ENCODE data around the gene MCL1. TPM values are rescaled to one million over a fixed set of nuclear protein-coding genes. Genes with fewer than 3 reads are reported as not detected.
A peak's percentile ranks its signal among the peaks of the same experiment; 100 is the strongest.

MCL1 gene
- polyA plus RNA-seq, 2 of the 4 experiments (the other 2 are of a cell fraction): 80.0 to 202 TPM

DNA sequence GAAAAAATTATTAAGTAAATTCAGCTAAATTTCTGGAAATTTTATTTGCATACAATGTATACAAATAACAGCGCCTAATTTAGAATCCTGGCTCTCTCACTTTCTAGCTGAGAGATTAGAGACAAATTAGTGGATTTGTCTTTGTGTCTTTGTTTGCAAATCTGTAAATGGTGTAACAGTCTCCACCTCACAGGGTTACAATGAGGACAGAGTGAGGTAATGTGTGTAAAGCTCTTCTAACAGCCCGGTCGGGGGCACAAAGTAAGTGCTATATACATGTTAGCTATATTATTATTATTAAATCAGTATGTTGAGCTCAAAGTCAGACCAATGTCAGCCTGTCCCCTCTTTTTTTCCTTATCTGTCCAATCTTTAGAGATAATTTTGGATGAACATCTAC is 35.2 kb downstream of the MCL1 start:
- ChIA-PET CTCF (interaction anchor here (0.5 to 6.3 kb wide), 3 partner anchors 11 to 489 kb away, joined by 4 to 35 read pairs (median 27); no protein-coding TSS in a partner anchor), POLR2A (no interaction called here)
- no peak for TF ChIP-seq CHD2 (IDR thresholded peaks at IDR 0.05; ENCODE audit: low read length, partially characterized antibody)
- Histone ChIP-seq H3K4me1 (no peaks in the 10 kb centered on the region), H3K4me3 (no peak overlapping the region), H3K9me3 (no peaks in the 10 kb centered on the region), H3K27ac (no peak overlapping the region), H3K4me2 (no peak overlapping the region)
- FAIRE-seq (no peak), ATAC-seq (no peak), DNase-seq (ENCODE audit: low read depth in 1 of 2, low spot score in 1 of 2) (no peak)
- WGBS (ENCODE audit: missing lambda C conversion rate): 64% methylated on average over 3 of the region's 3 CpGs

DNA sequence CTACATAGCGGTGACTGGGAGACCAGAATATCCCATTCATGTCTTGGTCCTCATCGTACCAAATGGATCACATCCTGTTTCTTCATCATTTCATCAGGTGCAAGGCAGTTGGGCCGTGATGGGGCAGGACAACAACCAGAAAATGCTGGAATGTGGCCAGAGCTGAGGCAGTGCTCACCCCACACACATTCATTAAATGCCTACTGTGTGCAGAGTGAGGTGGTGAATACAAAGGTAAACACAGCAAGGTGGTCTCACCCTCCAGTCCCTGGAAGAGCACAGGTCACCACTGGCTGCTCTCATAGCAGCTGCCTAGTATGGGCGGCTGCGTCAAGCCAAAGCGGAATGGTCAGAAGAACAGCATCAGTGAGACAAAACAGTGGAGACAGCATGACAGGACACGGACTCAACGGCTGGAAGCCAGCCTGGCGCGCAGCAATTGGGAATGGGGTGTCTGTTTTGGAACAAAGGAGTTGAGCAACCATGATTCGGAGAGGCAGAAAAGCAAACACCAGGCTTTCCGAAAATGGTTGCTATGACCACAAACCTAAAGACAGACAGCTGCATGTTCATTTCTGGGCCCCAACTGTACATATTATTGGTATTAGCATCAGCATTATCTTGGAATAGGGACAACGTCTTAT is 35.8 kb downstream of the MCL1 start:
- Histone ChIP-seq H3K9me3 (no peaks in the 10 kb centered on the region), H3K27ac (no peak overlapping the region), H3K4me3 (no peak overlapping the region), H3K4me2 (no peak overlapping the region), H3K4me1 (no peaks in the 10 kb centered on the region; the same call in 2 of the 3 replicates)
- FAIRE-seq: no peak
- ChIA-PET CTCF (interaction anchor here (0.5 to 6.3 kb wide), 4 partner anchors 10 to 489 kb away, joined by 3 to 35 read pairs (median 16); no protein-coding TSS in a partner anchor), POLR2A (no interaction called here)
- TF ChIP-seq, protein P1, sequence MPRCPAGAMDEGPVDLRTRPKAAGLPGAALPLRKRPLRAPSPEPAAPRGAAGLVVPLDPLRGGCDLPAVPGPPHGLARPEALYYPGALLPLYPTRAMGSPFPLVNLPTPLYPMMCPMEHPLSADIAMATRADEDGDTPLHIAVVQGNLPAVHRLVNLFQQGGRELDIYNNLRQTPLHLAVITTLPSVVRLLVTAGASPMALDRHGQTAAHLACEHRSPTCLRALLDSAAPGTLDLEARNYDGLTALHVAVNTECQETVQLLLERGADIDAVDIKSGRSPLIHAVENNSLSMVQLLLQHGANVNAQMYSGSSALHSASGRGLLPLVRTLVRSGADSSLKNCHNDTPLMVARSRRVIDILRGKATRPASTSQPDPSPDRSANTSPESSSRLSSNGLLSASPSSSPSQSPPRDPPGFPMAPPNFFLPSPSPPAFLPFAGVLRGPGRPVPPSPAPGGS (IDR thresholded peaks at IDR 0.05): no peak
- TF ChIP-seq KDM1A (IDR thresholded peaks at IDR 0.05; ENCODE audit: low read depth): no peak
- TF ChIP-seq RAD21 (conservative IDR thresholded peaks at IDR 0.05 in 1 of 2, IDR thresholded peaks at IDR 0.05 in 1 of 2): no peak
- TF ChIP-seq GATA3 (IDR thresholded peaks at IDR 0.05; ENCODE audit: borderline replicate concordance): no peak
- no peak for TF ChIP-seq ZSCAN20 (CRISPR knock-in tag; IDR thresholded peaks at IDR 0.05)
- TF ChIP-seq MYC (IDR thresholded peaks at IDR 0.05; ENCODE audit: borderline replicate concordance, low read length): no peak
- no peak for TF ChIP-seq JUNB (IDR thresholded peaks at IDR 0.05)
- TF ChIP-seq EHMT2 (IDR thresholded peaks at IDR 0.05; ENCODE audit: low read depth): no peak
- TF ChIP-seq EHF (CRISPR knock-in tag; IDR thresholded peaks at IDR 0.05): no peak
- no peak for TF ChIP-seq RCOR1 (IDR thresholded peaks at IDR 0.05; ENCODE audit: low read depth, low read length)
- TF ChIP-seq, protein P2, sequence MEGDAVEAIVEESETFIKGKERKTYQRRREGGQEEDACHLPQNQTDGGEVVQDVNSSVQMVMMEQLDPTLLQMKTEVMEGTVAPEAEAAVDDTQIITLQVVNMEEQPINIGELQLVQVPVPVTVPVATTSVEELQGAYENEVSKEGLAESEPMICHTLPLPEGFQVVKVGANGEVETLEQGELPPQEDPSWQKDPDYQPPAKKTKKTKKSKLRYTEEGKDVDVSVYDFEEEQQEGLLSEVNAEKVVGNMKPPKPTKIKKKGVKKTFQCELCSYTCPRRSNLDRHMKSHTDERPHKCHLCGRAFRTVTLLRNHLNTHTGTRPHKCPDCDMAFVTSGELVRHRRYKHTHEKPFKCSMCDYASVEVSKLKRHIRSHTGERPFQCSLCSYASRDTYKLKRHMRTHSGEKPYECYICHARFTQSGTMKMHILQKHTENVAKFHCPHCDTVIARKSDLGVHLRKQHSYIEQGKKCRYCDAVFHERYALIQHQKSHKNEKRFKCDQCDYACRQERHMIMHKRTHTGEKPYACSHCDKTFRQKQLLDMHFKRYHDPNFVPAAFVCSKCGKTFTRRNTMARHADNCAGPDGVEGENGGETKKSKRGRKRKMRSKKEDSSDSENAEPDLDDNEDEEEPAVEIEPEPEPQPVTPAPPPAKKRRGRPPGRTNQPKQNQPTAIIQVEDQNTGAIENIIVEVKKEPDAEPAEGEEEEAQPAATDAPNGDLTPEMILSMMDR (IDR thresholded peaks at IDR 0.05): no peak
- TF ChIP-seq, protein P3, sequence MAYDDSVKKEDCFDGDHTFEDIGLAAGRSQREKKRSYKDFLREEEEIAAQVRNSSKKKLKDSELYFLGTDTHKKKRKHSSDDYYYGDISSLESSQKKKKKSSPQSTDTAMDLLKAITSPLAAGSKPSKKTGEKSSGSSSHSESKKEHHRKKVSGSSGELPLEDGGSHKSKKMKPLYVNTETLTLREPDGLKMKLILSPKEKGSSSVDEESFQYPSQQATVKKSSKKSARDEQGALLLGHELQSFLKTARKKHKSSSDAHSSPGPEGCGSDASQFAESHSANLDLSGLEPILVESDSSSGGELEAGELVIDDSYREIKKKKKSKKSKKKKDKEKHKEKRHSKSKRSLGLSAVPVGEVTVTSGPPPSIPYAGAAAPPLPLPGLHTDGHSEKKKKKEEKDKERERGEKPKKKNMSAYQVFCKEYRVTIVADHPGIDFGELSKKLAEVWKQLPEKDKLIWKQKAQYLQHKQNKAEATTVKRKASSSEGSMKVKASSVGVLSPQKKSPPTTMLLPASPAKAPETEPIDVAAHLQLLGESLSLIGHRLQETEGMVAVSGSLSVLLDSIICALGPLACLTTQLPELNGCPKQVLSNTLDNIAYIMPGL (CRISPR knock-in tag; IDR thresholded peaks at IDR 0.05; ENCODE audit: borderline replicate concordance): no peak
- no peak for TF ChIP-seq TP53 (CRISPR knock-in tag; IDR thresholded peaks at IDR 0.05)
- no peak for DNase-seq (ENCODE audit: low read depth in 1 of 2, low spot score in 1 of 2)
- 85% methylated on average over 13 of the region's 13 CpGs for WGBS (ENCODE audit: missing lambda C conversion rate)
- 0 out of 6 replicates have a peak, but pooled peaks of 1 of the 2 experiments have one; percentile 22 for ATAC-seq

DNA sequence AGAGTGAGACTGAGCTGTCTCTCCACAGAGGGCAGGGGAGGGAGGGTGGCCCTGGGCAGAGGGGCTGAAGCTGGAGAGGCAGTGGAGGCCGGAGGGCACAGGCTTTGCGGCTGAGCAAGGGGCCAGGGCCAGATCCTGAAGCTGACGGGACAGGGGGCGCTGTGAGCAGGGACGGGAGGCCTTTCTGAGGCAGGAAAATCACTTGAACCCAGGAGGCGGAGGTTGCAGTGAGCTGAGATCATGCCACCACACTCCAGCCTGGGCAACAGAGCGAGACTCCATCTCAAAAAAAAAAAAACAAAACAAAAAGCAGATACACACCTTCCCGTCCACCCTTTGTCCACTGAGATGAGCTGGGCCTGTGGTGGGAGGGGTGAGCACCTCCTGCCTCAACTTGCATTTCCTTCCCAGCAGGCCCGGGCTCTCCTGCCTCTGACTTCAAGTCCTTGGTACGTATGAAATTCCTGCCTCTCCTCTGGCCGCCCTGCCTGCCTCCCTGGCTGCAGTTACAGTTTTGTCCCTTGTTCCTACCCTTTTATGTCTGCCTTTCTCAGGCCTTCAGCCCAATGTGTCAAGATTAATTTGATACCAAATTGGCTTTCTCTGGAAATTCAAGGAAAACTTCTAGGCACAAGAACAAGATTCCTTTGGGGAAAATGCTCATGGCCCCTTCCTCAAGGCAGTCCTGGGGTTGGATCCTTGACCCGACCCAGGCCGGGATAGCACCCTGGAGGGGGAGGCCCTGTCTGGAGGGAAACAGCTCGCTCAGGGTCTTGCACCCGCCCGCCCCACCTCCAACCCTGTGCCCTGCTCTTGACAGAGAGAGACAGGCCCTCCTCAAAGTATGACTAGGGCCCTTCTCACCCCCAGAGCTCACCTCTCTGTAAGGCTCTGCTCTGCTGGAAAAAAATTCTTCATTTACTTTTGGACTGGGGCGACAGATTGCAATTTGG is 41.4 kb downstream of the MCL1 start:
- FAIRE-seq: no peak
- WGBS (ENCODE audit: missing lambda C conversion rate): 74% methylated on average over 15 of the region's 17 CpGs
- no peak for TF ChIP-seq FOSL2 (IDR thresholded peaks at IDR 0.05)
- no peak for TF ChIP-seq FOSL2 (CRISPR knock-in tag; IDR thresholded peaks at IDR 0.05)
- TF ChIP-seq POLR2A (IDR thresholded peaks at IDR 0.05; ENCODE audit: low read length): no peak
- TF ChIP-seq, protein P4, sequence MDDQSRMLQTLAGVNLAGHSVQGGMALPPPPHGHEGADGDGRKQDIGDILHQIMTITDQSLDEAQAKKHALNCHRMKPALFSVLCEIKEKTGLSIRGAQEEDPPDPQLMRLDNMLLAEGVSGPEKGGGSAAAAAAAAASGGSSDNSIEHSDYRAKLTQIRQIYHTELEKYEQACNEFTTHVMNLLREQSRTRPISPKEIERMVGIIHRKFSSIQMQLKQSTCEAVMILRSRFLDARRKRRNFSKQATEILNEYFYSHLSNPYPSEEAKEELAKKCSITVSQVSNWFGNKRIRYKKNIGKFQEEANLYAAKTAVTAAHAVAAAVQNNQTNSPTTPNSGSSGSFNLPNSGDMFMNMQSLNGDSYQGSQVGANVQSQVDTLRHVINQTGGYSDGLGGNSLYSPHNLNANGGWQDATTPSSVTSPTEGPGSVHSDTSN (IDR thresholded peaks at IDR 0.05): no peak
- TF ChIP-seq ESRRA (IDR thresholded peaks at IDR 0.05; ENCODE audit: borderline replicate concordance, low read length): no peak
- no peak for TF ChIP-seq HDAC2 (IDR thresholded peaks at IDR 0.05)
- no peak for TF ChIP-seq CBX2 (IDR thresholded peaks at IDR 0.05; ENCODE audit: borderline replicate concordance, low read depth)
- TF ChIP-seq POLR2AphosphoS2 (conservative IDR thresholded peaks at IDR 0.05; ENCODE audit: low read length): no peak
- TF ChIP-seq ZNF302 (CRISPR knock-in tag; IDR thresholded peaks at IDR 0.05): no peak
- TF ChIP-seq NPAS2 (CRISPR knock-in tag; IDR thresholded peaks at IDR 0.05; ENCODE audit: borderline replicate concordance): no peak
- no peak for TF ChIP-seq CBX8 (IDR thresholded peaks at IDR 0.05)
- TF ChIP-seq, protein P5, sequence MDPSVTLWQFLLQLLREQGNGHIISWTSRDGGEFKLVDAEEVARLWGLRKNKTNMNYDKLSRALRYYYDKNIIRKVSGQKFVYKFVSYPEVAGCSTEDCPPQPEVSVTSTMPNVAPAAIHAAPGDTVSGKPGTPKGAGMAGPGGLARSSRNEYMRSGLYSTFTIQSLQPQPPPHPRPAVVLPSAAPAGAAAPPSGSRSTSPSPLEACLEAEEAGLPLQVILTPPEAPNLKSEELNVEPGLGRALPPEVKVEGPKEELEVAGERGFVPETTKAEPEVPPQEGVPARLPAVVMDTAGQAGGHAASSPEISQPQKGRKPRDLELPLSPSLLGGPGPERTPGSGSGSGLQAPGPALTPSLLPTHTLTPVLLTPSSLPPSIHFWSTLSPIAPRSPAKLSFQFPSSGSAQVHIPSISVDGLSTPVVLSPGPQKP (IDR thresholded peaks at IDR 0.05; ENCODE audit: low read depth, low read length): no peak

More for the DNA sequence above, 41.4 kb downstream of the MCL1 start:
- ChIA-PET CTCF (interaction anchor here (0.6 to 2.5 kb wide), 6 partner anchors 11 to 367 kb away, joined by 3 to 9 read pairs (median 5); partner anchors contain the start of genes ADAMTSL4 and FALEC), POLR2A (no interaction called here)
- DNase-seq (ENCODE audit: low read depth in 1 of 2, low spot score in 1 of 2) (no peak), ATAC-seq (peak; percentile 52 to 59; a peak in 5 of 6 replicates)
- Histone ChIP-seq H3K4me3 (no peak overlapping the region), H3K4me2 (no peak overlapping the region), H3K9me3 (no peaks in the 10 kb centered on the region), H3K27ac (peak overlapping the region in 1 of 2 experiments; percentile 73; a peak in 3 of 6 replicates), H3K4me1 (peaks cover 27% of the 10 kb centered on the region)

All from A549 (cell line).